ENCODE data around the gene POU5F1. TPM values are rescaled to one million over a fixed set of nuclear protein-coding genes. Genes with fewer than 3 reads are reported as not detected.

The POU5F1 gene
- total RNA-seq, 1 donor from 2014 or later = not detected

DNA sequence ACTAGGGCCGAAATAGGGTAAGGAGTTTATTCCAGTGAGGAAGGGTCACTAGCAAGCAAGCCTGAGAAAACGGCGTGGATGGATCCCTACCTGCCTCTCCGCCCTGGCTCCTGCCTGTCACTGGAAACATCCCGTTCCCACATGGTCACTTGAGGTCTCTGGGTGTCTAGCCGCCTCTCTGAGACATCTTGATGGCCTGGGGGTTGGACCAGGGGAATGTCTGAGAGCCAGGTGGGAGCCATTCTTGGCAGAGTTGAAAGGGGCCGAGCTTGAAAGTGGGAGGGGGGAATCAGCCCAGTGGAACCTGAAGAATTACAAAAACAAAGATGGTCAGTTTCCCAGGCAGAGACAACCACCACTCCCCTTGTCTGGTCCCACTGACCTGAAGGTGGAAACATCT, 13.8 kb downstream of the POU5F1 start:
- H3K27ac Mint-ChIP-seq (ENCODE audit: unreplicated experiment) = peak overlapping the region; percentile 86
- H3K4me3 Mint-ChIP-seq (ENCODE audit: unreplicated experiment) = peak overlapping the region; percentile 89
- DNase-seq (ENCODE audit: extremely low spot score, unreplicated experiment) = no peak
- TF ChIP-seq, protein P1, sequence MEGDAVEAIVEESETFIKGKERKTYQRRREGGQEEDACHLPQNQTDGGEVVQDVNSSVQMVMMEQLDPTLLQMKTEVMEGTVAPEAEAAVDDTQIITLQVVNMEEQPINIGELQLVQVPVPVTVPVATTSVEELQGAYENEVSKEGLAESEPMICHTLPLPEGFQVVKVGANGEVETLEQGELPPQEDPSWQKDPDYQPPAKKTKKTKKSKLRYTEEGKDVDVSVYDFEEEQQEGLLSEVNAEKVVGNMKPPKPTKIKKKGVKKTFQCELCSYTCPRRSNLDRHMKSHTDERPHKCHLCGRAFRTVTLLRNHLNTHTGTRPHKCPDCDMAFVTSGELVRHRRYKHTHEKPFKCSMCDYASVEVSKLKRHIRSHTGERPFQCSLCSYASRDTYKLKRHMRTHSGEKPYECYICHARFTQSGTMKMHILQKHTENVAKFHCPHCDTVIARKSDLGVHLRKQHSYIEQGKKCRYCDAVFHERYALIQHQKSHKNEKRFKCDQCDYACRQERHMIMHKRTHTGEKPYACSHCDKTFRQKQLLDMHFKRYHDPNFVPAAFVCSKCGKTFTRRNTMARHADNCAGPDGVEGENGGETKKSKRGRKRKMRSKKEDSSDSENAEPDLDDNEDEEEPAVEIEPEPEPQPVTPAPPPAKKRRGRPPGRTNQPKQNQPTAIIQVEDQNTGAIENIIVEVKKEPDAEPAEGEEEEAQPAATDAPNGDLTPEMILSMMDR (IDR thresholded peaks at IDR 0.05) = no peak
- H3K4me1 Mint-ChIP-seq (ENCODE audit: unreplicated experiment) = peaks cover 23% of the 10 kb centered on the region
- peaks cover 9% of the 10 kb centered on the region for H3K36me3 Mint-ChIP-seq (ENCODE audit: unreplicated experiment)
- H3K9me3 Mint-ChIP-seq (ENCODE audit: unreplicated experiment) = no peaks in the 10 kb centered on the region
- H3K27me3 Mint-ChIP-seq (ENCODE audit: unreplicated experiment) = no peaks in the 10 kb centered on the region

DNA sequence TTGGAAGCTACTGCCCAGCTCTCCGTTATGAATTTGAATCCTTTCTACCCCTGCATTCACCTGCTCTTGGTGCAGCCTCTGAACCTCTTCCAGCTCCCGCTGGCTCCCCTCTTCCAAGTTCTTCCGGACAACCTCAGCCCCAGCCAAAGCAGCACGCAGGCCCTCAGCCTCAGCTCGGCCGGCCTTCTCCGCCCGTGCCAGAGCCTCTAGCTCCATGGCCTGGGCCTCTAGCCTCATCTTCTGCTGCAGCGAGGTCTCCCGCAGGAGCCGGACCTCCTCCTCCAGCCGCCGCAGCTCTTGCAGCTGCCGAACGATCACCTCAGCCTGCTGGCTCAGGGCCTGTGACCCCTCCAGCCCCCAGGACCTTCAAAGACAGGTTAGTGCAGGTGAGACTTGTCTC, 16.0 kb downstream of the POU5F1 start:
- no peak for DNase-seq (ENCODE audit: extremely low spot score, unreplicated experiment)
- Mint-ChIP-seq H3K27ac (ENCODE audit: unreplicated experiment) (no peak overlapping the region), H3K27me3 (ENCODE audit: unreplicated experiment) (no peaks in the 10 kb centered on the region), H3K9me3 (ENCODE audit: unreplicated experiment) (no peaks in the 10 kb centered on the region), H3K36me3 (ENCODE audit: unreplicated experiment) (peaks cover 19% of the 10 kb centered on the region), H3K4me3 (ENCODE audit: unreplicated experiment) (no peak overlapping the region), H3K4me1 (ENCODE audit: unreplicated experiment) (peaks cover 18% of the 10 kb centered on the region)
- TF ChIP-seq, protein P1 (IDR thresholded peaks at IDR 0.05) = no peak

DNA sequence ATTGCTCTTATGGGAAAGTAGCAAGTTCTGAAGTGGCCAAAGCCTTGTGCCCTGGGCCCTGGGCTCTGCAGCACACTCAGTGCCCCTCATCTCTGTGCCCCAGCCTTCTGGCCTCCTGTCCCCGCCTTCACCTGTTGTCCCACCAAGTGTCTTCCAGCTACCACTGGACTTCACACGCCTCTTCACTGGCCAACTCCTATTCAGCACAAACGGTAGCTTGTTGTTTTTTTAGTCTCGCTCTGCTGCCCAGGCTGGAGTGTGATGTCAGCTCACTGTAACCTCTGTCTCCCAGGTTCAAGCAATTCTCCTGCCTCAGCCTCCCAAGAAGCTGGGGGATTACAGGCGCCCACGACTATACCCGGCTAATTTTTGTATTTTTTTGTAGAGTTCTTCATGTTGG, 17.7 kb downstream of the POU5F1 start:
- TF ChIP-seq, protein P1 (IDR thresholded peaks at IDR 0.05) = no peak
- H3K4me3 Mint-ChIP-seq (ENCODE audit: unreplicated experiment) = no peak overlapping the region
- no peaks in the 10 kb centered on the region for H3K9me3 Mint-ChIP-seq (ENCODE audit: unreplicated experiment)
- H3K4me1 Mint-ChIP-seq (ENCODE audit: unreplicated experiment) = peaks cover 9% of the 10 kb centered on the region
- H3K27me3 Mint-ChIP-seq (ENCODE audit: unreplicated experiment) = no peaks in the 10 kb centered on the region
- H3K27ac Mint-ChIP-seq (ENCODE audit: unreplicated experiment) = no peak overlapping the region
- peaks cover 21% of the 10 kb centered on the region for H3K36me3 Mint-ChIP-seq (ENCODE audit: unreplicated experiment)
- no peak for DNase-seq (ENCODE audit: extremely low spot score, unreplicated experiment)

DNA sequence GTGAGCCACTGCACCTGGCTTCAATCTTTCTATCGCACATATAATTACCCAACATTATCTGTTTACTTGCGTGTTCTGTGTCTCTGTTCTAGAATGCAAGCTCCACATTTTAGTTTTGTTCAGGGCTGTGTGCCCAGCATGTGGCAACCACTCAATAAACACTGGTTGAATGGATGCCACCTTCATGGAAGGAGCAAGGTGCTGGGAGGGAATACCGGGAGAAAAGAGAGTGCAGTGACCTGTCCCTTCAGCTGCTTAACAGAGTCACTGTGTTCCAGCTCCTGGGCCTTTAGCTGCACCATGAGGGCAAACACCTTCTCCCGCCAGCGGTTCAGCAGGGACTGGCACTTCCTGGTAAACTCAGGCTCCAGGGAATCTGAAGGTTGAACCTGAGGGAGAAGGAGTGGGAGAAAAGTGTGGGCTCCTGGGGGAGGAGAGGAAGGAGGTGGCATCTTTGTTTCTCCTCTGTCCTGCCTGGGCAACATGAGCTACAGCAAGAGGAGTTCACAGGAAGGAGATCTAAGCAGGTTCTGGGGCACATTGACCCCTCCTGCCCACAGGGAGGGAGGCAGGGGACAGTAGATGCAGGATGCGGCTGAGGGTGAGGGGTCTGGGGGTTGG, 20.5 kb downstream of the POU5F1 start:
- Mint-ChIP-seq H3K36me3 (ENCODE audit: unreplicated experiment) (peaks cover 22% of the 10 kb centered on the region), H3K4me1 (ENCODE audit: unreplicated experiment) (no peaks in the 10 kb centered on the region), H3K27me3 (ENCODE audit: unreplicated experiment) (no peaks in the 10 kb centered on the region), H3K27ac (ENCODE audit: unreplicated experiment) (no peak overlapping the region), H3K4me3 (ENCODE audit: unreplicated experiment) (no peak overlapping the region), H3K9me3 (ENCODE audit: unreplicated experiment) (no peaks in the 10 kb centered on the region)
- TF ChIP-seq, protein P1 (IDR thresholded peaks at IDR 0.05) = no peak
- no peak for DNase-seq (ENCODE audit: extremely low spot score, unreplicated experiment)

DNA sequence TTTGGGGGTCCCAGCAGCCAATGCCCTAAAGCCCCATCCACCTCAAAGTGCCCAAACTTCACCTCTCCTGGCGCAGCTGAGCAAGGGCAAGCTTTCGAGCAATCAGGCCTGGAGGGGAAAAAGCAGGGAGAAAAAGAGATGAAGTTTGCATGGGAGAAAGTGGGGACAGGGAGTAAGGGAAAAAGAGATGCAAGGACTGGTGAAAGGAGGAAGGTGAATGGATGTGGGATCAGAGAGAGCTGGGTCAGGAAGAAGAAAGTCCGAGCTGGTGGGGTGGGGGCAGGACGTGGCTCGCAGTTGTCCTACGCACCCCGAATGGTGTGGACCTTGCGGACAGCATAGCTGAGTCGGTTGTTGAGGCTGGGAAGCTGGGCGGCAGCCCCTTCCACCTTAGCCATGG, 25.1 kb downstream of the POU5F1 start:
- no peak for DNase-seq (ENCODE audit: extremely low spot score, unreplicated experiment)
- no peaks in the 10 kb centered on the region for H3K27me3 Mint-ChIP-seq (ENCODE audit: unreplicated experiment)
- H3K4me1 Mint-ChIP-seq (ENCODE audit: unreplicated experiment) = peaks cover 18% of the 10 kb centered on the region
- H3K36me3 Mint-ChIP-seq (ENCODE audit: unreplicated experiment) = peaks cover 12% of the 10 kb centered on the region
- no peaks in the 10 kb centered on the region for H3K9me3 Mint-ChIP-seq (ENCODE audit: unreplicated experiment)
- TF ChIP-seq, protein P1 (IDR thresholded peaks at IDR 0.05) = no peak
- H3K4me3 Mint-ChIP-seq (ENCODE audit: unreplicated experiment) = no peak overlapping the region
- no peak overlapping the region for H3K27ac Mint-ChIP-seq (ENCODE audit: unreplicated experiment)
